ENCODE results near the gene PKP4.
"Not testable (repeated sequence)": the region's sequence is repeated elsewhere in the genome, so short reads cannot be mapped to it uniquely, and the experiment has no call there.

The PKP4 gene

DNA sequence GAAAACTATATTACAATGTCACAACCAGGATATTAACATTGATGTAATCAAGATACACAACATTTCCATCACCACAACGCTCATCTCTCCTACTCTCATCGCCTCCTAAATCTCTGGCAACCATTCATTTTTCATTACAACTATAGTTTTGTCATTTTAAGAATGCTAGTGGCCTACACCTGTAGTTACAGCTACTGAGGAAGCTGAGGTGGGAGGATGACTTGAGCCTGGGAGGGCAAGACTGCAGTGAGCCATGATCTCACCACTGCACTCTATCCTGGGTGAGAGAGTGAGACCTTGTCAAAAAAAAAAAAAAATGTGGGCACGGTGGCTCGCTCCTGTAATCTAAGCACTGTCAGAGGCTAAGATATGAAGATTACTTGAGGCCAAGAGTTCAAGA, 10.5 kb downstream of the PKP4 start:
- DNase-seq, result no peak

DNA sequence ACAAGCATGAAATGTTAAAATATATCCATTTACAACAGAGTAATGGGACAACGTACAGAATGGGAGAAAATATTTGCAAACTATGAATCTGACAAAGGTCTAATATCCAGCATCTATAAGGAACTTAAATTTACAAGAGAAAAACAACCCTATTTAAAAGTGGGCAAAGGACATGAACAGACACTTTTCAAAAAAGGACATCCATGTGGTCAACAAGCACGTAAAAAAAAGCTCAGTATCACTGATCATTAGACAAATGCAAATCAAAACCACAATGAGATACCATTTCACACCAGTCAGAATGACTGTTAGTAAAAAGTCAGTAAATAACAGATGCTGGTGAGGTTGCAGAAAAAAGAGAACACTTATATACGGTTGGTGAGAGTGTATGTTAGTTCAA, 16.1 kb downstream of the PKP4 start:
- not testable (repeated sequence) for DNase-seq

DNA sequence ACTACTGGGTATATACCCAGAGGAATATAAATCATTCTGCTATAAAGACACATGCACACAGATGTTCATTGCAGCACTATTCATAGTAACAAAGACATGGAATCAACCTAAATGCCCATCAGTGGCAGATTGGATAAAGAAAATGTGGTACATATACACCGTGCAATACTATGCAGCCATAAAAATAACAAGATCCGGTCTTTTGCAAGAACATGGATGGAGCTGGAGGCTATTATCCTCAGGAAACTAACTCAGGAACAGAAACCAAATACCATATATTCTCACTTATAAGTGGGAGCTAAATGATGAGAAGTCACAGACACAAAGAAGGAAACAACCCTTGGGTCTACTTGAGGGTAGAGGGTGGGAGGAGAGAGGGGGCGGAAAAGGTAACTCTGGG, 16.5 kb downstream of the PKP4 start:
- not testable (repeated sequence) for DNase-seq

DNA sequence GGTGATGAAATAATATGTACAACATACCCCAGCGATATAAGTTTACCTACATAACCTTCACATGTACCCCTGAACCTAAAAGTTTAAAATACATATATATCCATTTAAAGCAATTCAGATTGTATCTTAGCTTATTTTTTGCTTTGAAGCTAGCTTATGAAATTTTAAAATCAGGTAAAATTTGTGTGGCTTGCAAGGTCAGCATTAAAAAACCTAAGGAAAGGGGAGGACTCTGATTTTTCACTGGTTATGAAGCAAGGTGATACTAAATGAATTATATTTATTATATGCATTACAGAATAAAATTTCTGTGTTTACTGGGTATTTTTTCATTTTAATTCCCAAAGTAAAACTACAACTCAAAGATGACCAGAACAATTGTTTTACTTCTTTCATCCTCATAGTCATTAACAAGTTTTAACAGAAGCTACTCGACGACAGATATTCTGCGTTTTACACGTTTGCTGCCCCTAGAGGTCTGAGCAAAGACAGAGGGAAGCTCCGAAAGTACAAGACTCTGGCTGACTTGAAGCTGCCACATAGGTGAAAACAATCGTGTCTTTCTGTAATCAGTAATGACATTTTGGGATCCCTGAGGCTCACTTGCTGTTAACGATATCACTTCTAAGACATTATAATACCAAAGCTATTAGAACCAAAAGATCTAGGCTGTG, 17.1 kb downstream of the PKP4 start:
- DNase-seq, result no peak

DNA sequence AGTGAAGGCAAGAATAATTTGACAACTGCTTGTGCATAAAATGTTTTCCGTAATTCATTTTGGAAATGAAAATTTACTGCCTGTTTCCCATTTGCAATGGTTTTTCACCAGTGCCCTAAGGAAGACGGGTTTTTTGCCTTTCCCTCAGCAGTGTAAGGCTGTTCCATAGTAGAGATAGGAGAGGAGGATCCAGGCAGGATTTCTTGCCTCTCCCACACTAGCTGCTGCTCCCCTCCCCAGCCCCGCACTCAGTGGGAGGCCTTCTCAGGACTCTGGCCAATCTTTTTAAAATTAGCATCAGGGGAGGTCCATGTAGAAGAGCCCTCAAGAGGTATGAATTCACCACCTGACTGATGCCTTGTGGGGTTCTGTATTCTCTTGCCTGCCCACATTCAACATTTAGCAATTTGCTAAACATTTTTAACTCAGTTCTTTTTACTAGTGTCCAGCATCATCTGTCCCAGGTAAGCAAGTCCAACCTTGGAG, 17.8 kb downstream of the PKP4 start:
- not testable (repeated sequence) for DNase-seq

DNA sequence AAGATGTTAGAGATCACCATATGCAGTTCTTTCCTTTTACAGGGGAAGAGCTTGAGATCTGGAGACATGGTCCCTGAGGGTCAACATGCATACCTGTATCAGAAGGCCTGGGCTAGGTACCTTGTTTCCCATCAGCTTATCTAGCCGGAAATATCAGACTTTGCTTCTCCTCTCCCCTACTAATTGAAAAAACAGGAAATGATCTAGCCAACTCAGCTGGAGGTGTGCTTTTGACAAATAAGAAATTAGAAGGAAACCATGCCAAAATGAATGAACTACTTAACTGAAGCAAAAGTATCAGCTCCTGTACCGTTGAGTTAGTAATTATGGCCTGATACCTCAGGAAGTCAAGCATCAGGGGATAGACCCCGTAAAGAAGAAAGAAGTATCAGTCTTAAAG, 20.4 kb downstream of the PKP4 start:
- no peak for DNase-seq

DNA sequence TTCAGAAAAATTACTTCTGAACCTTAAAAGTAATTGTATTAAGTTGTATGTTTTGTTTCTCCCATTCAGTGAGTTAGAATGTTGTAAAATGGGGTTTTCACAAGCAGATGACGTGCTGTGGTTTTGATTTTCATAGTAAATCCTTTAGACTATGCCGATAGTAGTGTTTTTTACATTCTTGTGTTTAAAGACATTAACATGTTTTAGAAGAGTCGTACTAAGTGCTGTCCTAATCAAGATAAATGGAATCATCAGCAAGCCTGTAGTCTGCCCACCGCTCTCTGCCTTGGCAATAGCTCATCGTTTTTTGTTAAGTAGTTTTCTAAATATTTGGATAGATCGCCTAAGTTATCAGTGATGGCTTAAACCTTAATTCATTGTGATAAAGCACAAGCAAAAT, 21.5 kb downstream of the PKP4 start:
- no peak for DNase-seq

DNA sequence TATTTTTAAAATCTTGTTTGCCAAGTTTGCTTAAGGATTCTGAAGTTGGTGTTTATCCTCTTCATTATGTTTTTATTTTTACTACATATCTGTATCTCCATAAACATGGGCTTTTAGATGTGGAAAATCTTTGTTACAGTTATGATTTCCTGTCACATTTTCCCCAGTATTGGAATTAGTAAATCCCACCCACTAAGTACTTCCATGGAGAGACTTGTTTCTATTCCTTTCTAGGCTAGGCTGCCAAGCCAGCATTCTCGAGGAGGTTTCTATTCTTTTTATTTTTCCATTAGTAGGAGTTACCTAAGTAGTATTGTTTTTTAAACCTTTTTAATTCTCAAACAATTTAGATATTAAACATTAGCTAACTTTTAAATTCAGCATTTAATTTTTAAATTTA, 22.1 kb downstream of the PKP4 start:
- no peak for DNase-seq

DNA sequence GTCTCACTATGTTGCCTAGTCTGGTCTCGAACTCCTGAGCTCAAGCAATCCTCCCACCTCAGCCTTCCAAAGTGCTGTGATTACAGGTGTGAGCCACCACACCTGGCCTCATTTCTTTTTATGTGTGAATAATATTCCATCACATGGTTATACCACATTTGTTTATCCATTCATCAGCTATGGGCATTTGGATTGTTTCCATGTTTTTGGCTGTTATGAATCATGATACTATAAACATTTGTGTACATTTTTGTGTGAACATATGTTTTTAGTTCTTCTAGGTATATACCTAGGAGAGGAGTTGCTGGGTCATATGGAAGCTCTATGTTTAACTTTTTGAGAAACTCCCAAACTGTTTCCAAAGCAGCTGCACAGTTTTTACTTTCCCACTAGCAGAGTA, 24.4 kb downstream of the PKP4 start:
- DNase-seq, result no peak

DNA sequence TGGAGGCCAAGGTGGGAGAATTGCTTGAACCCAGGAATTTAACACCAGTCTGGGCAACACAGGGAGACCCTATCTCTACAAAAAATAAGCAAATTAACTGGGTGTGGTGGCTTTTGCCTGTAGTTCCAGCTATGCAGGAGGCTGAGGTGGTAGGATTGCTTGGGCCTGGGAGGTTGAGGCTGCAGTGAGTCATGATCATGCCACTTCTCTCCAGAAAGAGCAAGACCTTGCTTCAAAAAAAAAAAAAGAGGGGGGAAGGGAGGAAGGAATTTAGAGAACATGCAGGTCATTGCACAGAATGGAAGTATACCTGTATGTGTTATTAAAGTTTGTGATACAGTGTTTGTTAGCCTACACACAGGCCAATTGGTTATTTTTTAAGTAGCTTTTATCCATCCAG, 25.8 kb downstream of the PKP4 start:
- DNase-seq, result no peak

DNA sequence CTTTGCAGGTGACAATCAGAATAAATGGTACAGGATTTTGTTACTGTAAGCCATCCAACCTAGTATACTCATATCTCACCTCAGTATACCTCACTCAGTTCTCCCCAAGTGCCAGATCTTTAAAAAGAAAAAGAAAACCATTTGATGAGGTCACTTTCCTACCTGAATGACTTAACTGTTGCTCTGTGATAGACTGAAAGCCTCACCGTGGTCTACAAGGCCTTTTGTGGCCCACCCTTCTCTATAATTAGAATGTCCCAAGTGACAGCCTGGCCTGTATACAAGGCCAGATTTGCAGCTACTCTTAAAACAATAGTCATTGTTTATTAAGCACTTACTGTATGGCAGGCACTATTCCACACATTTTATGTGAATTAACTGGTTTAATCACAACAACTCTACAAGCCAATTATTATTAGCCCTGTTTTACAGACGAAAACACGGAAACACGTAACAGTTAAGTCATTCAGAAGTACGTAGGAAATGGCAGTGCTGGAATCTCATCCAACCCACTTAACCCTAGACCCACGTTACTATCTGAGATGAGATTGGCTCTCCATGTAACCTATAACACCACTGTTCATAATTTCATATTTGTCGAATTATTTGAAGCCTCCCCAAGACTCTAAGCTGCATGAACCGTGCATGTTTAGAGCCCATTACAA, 28.3 kb downstream of the PKP4 start:
- no peak for DNase-seq

DNA sequence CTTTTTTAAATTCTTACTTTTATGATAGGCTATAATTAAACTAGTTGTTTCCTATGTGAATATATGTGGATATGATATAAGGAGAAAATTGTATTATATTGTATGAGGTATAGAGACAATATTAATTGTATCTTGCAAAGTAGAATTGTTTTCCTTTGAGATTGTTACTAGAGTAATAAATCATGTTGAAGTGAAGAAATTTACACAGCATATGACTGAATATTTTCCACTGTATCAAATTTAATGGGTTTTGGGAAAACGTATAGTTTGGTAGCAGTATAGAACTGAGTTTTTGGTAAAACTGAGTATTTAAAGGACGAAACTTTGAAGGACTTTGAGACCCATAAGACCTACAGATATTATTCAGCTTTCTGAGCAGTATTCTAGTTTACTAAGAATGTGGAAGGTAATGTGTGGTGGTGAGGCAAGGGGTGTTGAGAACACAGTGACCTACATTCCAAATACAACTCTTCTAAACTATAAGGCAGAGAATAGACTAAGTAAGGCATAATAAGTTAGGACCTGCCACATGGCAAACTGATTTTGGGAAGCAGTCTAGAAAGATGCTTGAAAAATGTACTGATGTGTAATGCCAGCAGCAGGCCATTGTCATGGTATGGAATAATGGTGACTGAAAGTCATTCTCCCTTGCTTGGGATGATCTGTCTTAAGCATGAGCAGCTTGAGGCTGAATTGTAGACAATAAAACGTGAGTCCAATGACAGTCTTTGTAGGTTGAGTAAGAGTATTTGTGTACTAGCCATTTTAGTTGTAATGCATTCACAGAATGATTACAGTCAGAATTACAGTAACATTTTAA, 29.6 kb downstream of the PKP4 start:
- no peak for DNase-seq

DNA sequence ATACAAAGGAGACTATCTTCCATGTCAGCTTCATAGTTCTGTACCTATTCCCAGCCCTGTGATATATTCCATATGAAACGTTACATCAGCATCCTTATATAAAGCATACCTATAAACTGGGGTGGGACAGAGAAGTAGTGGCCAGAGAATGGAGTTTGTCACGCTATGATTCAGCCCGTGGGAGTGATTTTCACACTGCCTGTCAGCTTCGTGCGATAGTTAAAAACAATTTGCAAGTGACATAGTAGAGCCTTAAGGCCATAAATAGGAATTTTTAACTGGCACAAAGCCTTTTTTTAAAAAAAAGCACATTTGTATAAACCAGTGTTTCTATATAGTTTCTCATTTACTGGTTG, 30.2 kb downstream of the PKP4 start:
- DNase-seq, result no peak

DNA sequence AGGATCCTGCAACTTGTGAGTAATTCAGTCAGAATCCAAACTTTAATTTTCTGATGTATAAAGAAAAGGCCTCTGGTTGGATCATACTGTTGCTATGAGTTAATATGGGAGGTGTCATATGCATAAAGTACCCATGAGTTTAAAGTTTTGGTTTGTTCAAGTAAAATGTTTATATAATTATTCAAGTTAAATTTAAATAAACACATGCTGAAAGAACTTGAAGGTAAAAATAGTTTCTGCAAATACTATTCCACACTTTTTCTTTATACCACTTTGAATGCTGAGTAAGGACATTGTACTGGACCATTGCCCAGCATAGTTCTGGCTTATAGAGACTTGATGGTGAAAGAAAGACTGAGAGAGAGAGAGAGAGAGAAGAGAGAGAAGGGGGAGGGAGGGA, 30.7 kb downstream of the PKP4 start:
- no peak for DNase-seq

DNA sequence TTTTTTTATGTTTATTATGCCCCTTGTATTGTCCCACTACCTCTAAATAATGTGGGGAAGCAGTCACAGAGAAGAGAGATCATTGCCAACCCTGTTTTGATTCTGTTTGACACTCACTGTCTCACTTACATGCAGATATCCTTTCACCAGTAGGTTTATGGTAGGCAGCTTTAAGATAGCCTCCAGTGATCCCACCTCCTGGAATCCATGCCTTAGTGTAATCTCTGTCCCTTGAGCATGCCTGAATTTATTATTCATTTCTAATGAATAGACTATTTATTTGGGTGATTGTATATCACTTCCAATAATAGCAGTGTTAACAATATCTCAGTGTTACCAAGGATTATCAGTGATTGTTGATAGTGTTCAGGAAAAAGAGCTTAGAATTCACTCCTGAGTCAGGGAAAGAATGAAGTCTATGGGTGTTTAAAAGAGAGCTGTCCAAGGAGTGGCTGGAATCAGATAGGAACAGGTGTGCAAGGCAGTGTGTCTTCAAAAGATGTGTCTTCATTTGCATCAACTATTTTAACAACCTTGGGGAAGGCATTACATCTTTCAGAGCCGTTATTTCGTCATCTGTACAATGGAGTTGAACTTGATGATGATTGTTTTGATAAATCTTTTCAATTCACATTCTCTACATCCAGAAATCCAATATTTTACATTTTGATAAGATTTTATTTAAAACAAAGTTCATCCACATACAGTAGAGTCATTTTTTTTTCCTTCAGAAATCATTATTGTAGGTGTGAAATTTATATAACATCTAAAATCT, 31.9 kb downstream of the PKP4 start:
- DNase-seq, result no peak

DNA sequence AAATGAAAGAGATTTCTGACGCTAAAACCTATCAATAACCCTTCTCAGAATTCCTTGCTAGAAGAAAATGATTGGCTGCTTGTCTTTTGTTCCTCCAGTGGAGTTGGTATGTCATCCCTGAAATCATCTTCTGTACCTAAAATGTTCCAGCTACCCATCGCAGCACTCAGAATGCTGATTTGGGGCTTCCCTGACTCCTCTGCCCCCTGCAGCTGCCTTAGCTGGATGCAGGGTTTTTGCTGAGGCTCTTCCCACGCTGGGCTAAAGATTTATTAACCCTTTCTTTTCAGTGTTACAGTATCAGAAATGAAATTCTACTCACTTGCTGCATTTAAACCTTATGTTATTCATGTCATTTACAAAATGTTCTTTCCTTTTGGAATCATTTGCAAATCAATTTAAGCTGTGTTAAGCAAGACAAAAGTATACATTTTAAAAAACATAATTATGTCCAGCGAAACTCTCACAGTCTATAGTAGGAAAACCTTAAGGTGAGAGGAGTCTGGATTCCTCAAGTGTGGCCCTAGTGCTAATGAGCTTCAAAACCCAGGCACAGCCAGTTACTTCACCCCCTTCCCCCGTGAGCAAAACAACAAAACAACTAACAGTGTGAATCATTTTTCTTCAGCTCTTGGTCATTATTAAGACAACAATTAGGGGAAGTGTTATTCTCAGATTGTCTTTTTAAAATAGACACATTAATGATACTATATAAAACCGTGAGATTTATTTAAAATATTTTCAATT, 32.8 kb downstream of the PKP4 start:
- DNase-seq, result no peak

DNA sequence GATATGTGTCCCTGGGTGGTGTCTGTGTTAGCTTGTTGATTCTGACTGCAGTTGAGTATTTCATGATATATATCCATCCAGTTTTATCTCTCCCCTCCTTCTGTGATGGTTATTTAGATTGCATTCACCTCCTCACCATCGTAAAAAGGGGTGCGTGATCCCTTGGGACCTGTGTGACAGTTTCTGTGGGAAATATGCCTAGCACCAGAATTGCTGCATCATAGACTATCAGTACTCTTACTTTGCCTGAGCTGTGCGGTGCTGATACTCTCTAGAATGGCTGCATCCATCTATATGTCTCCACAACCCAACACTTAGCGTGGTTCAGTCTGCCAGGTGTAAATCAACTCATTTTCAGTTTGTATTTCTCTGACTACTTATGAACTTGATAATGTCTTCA, 34.3 kb downstream of the PKP4 start:
- DNase-seq, result no peak

DNA sequence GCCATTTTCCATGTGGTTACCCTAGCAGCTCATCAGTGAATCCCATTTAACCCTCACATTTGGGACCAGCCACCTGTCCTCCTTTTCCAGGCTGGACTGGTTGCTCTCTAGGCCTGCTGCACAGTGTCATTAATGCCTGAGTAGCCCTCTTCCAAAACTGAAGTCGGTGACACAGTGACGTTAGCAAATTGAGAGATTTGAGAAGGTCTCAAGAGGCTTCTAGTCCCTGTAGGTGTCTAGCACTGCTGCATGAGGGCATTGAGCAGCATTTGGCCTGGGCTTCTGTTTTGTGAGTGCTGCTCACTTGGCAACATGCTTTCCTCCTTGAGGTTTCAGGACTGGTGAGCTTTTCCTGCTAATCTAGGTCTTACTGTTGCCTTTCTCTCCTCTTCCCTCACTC, 36.7 kb downstream of the PKP4 start:
- DNase-seq, result no peak

DNA sequence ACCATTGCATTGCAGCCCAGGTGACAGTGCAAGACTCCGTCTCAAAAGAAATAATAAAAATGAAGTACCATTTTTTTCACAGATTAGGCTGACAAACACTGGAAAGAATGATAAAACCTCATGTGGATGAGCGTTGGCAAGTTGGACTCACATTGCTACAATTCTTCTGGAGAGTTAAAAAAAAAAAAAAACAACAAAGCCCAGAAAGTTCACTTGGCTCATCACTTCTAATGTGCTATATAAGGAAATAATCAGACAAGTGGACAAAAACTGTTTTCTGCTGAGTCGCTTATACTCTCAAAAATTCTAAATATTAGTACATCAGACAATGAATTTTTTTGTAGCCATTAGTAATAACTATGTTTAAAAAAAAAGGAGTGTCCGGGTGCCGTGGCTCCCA, 38.4 kb downstream of the PKP4 start:
- no peak for DNase-seq

DNA sequence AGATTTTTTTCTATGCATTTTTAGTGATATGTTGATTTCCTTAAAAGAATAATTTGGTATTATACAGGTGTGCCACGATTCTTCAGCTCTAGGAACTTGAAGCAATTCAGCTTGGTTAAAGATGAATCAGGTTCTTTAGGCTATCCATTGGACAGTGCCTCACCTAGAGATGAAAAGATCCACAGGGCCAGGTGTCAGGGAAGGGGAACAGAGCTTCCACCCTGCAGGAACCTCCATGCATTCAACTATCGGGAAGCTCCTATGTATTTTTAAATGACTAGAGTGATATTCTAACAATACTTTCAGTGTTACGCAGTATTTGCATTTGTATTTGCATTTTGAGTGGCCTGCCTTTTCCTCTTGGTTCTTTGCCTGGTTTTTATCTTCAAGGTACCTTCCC, 40.2 kb downstream of the PKP4 start:
- no peak for DNase-seq

DNA sequence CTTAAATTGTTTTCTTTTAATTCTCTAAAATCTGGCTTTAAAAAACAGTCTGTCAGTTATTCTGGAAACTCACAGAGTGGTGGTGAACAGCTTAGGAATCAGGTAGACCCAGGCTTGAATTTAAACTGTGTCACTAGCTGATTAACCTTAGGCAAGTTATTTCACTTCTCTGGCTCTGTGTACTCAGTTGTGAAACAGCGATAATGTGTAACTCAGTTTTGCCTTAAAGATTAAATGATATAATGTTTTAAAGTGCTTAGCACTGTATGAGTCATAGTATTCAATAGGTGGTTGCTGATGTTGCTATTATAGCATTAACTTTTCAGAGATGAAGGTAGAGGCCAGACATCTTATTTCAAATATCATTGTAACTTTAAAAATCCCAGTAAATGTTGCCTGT, 40.7 kb downstream of the PKP4 start:
- DNase-seq, result no peak

DNA sequence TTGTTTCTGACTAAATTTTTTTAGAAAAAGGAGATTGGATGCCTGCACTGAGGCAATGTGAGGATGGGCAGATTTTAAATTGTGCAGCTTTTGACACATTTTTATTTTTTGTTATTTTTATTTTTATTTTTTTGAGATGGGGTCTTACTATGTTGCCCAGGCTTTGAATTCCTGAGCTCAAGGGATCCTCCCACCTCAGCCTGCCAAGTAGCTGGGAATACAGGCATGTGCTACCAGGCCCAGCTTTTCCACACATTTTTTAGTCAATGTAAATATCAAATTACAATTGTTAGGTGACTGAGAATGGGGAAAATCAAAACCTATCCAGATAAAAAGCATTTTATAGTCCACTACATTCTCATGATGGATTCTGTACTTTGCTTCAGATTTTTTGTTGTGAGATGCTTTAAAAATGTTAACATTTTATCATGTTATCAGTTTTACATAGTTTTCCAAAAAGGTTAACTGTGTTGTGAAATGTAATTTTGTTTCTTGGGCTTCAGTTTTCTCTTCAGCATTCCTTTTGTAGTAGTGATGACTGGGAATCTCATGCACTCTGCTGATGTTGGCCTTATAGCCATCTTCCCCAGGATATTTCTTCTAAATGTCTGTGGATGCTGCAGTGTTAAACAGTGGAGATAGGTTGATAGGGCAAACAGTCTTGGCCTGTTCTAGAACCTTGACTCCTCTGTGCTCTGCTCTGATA, 41.4 kb downstream of the PKP4 start:
- no peak for DNase-seq
